ENCODE measurements around the gene IL18R1.

DNA sequence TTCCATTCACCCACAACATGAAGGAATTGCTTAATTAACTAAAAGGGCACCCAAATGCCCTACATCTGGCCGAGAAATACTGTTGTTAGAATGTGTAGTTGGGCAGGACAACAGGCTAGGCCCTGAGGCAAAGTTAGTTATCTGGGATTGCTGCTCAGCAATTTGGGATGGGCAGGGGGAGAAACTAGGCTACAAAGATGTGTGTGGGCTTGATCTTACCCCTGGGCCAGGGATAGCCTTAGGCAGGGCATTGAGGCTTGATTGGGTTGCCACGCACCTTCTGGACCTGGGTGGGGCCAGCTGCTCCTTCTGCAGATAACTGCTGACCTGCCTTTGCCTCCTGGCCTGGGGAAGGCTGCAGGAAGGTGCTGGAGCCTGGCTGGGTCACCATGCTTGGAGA, 76.8 kb downstream of the IL18R1 start:
- TF ChIP-seq, protein P1, sequence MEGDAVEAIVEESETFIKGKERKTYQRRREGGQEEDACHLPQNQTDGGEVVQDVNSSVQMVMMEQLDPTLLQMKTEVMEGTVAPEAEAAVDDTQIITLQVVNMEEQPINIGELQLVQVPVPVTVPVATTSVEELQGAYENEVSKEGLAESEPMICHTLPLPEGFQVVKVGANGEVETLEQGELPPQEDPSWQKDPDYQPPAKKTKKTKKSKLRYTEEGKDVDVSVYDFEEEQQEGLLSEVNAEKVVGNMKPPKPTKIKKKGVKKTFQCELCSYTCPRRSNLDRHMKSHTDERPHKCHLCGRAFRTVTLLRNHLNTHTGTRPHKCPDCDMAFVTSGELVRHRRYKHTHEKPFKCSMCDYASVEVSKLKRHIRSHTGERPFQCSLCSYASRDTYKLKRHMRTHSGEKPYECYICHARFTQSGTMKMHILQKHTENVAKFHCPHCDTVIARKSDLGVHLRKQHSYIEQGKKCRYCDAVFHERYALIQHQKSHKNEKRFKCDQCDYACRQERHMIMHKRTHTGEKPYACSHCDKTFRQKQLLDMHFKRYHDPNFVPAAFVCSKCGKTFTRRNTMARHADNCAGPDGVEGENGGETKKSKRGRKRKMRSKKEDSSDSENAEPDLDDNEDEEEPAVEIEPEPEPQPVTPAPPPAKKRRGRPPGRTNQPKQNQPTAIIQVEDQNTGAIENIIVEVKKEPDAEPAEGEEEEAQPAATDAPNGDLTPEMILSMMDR (conservative IDR thresholded peaks at IDR 0.05) = no peak
- no peak for TF ChIP-seq EZH2 (IDR thresholded peaks at IDR 0.05; ENCODE audit: low read depth)

All from PC-9 (cell line).